ENCODE results near the gene SVIL.

The SVIL gene

GRCh38 chr10:29431711-29432110 lies 203.1 kb downstream of the SVIL start:
- no peak overlapping the region for H3K4me3 ChIP-seq (ENCODE audit: low read length)
- TF ChIP-seq CTCF (conservative IDR thresholded peaks at IDR 0.05; ENCODE audit: low read length): no peak
- DNase-seq (ENCODE audit: low read depth): no peak

- peak; percentile 59 for DNase-seq (ENCODE audit: low read depth)
- H3K4me3 ChIP-seq (ENCODE audit: low read length): no peak overlapping the region
- no peak for TF ChIP-seq CTCF (conservative IDR thresholded peaks at IDR 0.05; ENCODE audit: low read length)
These were observed 204.7 kb downstream of the SVIL start for GRCh38 chr10:29430101-29430500.

GRCh38 chr10:29428486-29428885 lies 206.3 kb downstream of the SVIL start:
- TF ChIP-seq CTCF (conservative IDR thresholded peaks at IDR 0.05; ENCODE audit: low read length): no peak
- no peak for DNase-seq (ENCODE audit: low read depth)
- H3K4me3 ChIP-seq (ENCODE audit: low read length): no peak overlapping the region

- no peak overlapping the region for H3K4me3 ChIP-seq (ENCODE audit: low read length)
- DNase-seq (ENCODE audit: low read depth): no peak
- TF ChIP-seq CTCF (conservative IDR thresholded peaks at IDR 0.05; ENCODE audit: low read length): no peak
These were observed 207.1 kb downstream of the SVIL start for GRCh38 chr10:29427667-29428066.

GRCh38 chr10:29426420-29426819 lies 208.4 kb downstream of the SVIL start:
- TF ChIP-seq CTCF (conservative IDR thresholded peaks at IDR 0.05; ENCODE audit: low read length): no peak
- no peak overlapping the region for H3K4me3 ChIP-seq (ENCODE audit: low read length)
- DNase-seq (ENCODE audit: low read depth): no peak

DNA sequence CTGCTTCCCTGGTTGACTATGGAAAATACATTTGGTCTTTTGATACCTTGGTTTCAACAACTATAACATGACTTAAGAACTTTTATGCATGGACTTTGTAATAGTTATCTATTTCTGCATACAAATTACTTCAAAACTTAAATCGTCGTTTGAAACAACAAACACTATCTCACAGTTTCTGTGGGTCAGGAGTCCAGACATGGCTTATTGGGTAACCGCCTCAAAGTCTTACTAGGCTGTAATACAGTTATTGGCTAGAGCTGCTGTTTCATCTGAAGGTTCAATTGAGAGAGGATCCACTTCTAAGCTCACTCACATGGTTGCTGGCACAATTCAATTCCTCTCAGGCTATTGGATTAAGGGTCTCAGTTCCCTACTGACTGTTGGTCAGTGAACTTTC lies 210.8 kb downstream of the SVIL start:
- TF ChIP-seq CTCF (conservative IDR thresholded peaks at IDR 0.05; ENCODE audit: low read length): no peak
- DNase-seq (ENCODE audit: low read depth): no peak
- no peak overlapping the region for H3K4me3 ChIP-seq (ENCODE audit: low read length)

DNA sequence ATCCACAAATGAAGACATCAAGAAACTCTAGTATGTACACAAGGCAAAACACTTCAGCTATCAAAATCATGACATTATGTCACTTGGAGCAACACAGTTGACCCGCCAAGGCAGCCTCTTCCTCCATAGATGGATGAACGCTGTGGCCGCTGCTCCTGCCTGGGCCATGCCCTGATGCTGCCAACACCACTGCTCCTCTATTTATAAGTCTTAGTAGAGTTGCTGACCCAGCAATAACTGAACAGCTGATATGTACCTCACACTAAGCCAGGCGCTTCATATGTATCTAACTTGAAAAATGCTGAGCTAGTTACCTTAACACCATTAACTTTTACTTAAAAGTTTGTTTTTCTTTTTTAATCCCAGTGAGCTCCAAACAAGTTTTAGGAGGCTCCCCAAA lies 214.0 kb downstream of the SVIL start:
- no peak overlapping the region for H3K4me3 ChIP-seq (ENCODE audit: low read length)
- TF ChIP-seq CTCF (conservative IDR thresholded peaks at IDR 0.05; ENCODE audit: low read length): no peak
- DNase-seq (ENCODE audit: low read depth): no peak

All from AG10803 (cell line).